HG03159 (cell line): ENCODE results near the gene ETF1.

Experiments
- ATAC-seq: cut with Tn5 transposase; IDR thresholded peaks from one replicate; pipeline ENCODE4 v1.9.1; 2021; ENCODE audit warnings: mild to moderate bottlenecking, moderate library complexity; ENCODE audit not compliant: unreplicated experiment

The ETF1 gene

GRCh38 chr5:138542956-138543729 lies at the start of gene ETF1:
Gene ETF1 (minus strand): TSS chr5:138543236. CDS start chr5:138542918, 318 bp downstream.
- peak; percentile 88 for ATAC-seq

DNA sequence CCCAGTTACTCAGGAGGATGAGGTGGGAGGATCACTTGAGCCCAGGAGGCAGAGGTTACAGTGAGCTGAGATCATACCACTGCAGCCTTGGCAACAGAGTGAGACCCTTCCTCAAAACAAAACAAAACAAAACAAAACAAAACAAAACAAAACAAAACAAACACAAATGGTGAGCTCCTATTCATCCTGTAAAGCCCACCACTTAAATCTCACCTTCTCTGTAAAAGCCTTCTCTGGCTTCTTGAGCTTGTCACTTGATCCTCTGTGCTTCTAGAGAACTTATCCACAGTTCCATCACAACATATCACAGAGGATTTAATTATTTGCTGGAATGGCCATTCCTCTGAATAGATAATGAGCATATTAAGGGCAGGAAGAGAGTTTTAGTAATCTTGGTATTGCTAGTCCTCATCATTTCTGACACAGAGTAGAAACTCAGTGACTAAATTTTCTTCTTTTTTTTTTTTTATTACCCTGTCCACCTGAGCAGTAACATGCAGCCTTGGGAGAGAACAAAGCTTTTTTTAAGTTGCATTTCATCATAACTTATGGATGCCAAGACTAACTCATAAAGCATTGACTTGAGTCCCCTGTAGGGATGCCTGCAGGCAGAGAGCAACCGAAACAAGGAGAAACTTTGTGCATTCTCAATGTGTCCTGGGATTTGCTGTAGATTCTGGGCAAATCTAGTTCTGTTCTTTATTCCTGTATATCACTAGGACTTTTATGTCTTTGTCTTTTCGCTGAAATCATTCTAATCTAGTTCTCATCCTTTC lies 45.2 kb upstream of the ETF1 start:
- no peak for ATAC-seq

- ATAC-seq = no peak
Observed at GRCh38 chr5:138585157-138585556, 42.1 kb upstream of the ETF1 start.

GRCh38 chr5:138583984-138584637 lies 41.1 kb upstream of the ETF1 start:
- ATAC-seq = no peak

DNA sequence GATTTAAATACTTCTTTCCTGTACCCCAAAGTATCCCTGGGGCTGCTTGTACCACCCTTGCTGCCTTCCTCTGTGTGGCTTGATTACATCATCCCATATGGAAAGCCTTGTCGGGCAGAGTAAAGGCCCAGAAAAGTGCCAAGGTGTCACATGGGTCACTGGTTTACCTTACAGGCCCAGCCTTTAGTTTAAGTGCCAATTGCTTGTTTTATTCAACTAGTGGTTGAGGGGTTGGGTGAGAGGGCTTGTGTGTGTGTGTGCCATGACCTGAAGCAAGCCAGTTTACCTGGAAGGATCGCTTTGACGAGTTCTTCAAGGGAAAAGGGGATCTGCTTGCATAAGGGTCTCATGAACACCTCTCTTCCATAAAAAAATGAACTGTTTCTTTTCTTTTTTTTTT lies 39.9 kb upstream of the ETF1 start:
- ATAC-seq = no peak

DNA sequence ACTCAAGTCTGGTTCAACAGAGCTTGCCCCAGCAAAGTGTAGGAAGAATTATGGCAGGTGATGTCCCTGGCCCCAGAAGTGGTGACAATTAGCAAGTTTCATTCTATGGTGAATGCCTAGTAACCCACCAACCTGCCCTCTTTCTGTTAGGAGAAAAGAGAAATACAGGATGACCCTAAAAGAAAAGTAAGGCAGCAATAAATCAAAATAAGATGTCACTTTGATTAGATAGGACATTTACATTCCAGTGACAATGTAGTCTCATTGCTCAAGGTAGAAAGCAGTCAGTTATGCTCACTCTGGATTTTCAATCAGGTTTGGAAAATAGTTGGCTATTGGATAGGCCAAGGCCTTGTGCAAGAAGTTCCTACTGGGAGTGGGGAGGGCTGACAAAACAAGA lies 37.7 kb upstream of the ETF1 start:
- no peak for ATAC-seq

GRCh38 chr5:138580001-138580400 lies 37.0 kb upstream of the ETF1 start:
- ATAC-seq = no peak

DNA sequence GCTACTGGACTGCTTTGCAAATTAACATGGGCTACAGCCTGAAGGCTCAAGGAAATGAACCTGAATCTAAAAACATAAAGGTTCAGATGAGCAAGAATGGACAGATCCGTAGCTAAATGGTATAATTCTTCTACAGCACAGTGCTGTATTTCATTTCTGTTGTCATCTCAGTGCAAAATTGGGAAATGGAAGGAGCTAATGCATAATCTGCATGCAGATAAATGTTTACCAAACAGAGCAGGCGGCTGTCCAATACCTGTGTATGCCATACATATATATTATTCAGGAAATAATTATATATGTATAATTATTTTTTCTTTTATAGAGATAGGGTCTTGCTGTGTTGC lies 36.5 kb upstream of the ETF1 start:
- ATAC-seq = no peak

- no peak for ATAC-seq
Observed at GRCh38 chr5:138577452-138577851, 34.4 kb upstream of the ETF1 start.

DNA sequence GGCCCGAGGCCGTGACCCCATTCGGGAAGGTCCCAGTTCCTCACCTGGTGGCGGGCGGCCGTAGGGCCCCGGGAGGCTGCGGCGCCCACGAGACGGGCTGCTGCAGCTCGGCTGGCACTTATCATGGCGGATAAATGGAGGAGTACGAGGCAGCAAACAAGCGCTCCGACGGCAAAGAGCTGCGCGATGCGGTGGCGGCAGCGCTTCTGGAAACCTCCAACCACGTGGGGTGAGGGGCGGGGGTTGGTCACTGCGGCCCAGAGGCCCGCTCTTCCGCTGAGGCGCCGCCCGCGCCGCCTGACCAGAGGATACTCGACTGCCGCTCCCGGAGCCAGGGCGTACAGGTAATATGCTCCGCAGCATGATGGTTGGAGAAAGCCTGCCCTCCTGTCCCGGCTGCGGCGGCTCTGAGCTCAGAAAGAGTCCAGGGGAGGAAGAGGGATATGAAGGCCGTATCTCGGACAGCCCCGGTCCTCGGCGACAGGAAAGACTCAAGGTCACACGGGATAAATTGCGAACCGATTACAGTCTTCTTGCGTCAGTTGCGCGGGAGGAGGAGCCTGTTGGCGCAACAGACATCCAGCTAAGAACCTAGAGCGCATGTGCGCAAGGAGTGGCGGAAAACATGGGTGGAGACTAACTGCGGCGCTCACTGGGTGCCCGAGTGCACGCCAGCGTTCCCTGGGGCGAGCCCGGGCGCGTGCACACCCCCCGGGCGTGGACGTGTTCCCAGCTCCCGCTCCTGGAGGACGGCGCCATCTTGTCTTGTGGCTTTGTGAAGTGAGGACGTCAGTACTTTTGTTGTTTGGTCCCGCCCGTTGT lies 32.4 kb upstream of the ETF1 start, which contains the start of gene HSPA9:
HSPA9 (minus strand) TSS at position 208 of the 822 bp plus-strand sequence; CDS start at position 125, 83 bp downstream.
- peak; percentile 84 for ATAC-seq

DNA sequence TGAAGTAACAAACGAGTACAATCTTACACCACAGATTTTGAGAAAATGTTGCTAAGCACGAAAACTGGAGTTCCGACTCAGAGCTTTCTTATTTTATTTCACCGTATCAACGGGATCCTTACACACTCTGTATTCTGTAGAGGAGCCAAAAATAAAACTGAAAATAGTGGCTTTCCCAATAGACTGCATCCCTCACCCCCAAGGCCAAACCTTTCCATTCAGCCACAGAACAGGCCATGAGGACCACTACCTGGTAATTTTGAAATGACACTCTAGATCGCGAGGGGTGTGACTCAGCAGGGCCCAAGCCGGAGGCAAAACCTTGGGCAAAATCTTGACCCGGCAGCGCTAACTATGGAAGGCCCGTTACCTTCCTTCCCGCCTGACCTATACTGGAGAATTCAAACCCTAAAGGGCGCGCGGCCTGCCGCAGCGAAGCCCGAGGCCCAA lies 31.7 kb upstream of the ETF1 start:
- ATAC-seq = no peak

GRCh38 chr5:138573949-138574670 lies 31.1 kb upstream of the ETF1 start:
- ATAC-seq = no peak

DNA sequence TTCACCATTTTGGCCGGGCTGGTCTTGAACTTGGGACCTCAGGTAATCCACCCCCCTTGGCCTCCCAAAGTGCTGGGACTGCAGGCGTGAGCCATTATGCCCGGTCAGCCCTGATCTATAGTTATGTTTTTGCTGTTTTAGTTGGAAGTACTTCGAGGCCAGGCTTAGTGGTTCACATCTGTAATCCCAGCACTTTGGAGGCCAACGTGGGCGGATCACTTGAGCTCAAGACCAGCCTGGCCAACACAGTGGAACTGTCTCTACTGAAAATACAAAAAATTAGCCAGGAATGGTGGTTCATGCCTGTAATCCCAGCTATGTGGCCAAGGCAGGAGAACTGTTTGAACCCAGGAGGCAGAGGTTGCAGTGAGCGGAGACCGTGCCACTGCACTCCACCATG lies 30.2 kb upstream of the ETF1 start:
- ATAC-seq = no peak

DNA sequence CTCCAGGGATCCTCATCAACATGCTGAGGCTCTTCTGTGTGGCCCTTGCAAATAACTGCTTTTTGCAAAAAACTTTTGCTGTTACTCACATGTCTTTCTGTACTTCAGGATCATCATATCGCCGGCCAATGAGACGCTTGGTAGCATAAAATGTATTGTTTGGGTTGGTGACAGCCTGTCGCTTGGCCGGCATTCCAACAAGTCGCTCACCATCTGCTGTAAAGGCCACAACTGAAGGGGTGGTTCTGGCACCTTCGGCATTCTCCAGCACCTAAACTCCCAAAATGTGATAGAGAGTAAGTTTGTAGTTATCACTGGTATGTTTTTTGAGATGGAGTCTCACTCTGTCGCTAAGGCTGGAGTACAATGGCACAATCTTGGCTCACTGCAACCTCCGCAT lies 27.8 kb upstream of the ETF1 start:
- no peak for ATAC-seq

- ATAC-seq = no peak
Observed at GRCh38 chr5:138569782-138570181, 26.7 kb upstream of the ETF1 start.

DNA sequence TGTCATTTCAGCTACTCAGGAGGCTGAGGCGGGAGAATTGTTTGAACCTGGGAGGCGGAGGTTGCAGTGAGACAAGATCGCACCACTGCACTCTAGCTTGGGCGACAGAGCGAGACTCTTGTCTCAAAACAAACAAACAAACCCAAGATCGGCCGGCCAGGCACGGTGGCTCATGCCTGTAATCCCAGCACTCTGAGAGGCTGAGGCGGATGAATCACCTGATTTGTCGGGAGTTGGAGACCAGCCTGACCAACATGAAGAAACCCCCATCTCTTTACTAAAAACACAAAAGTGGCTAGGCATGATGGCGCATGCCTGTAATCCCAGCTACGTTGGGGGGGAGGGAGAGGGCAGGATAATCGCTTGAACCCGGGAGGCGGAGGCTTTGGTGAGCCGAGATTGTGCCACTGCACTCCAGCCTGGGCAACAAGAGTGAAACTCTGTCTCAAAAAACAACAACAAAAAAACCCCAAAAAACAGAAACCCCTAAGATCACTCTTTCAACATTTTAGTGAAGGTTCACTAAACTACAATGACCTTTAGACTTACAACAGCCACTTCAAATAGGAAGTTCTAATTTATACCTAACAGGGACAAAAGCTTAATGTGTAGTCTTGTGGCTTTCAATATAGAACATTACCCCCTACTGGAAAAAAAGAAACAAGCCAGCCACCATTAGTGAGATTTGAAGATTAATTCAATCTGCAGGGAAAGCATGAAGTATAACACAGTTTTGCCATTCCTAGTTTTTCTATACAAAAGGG lies 25.2 kb upstream of the ETF1 start:
- no peak for ATAC-seq

- ATAC-seq = no peak
Observed at GRCh38 chr5:138566792-138567191, 23.8 kb upstream of the ETF1 start.

DNA sequence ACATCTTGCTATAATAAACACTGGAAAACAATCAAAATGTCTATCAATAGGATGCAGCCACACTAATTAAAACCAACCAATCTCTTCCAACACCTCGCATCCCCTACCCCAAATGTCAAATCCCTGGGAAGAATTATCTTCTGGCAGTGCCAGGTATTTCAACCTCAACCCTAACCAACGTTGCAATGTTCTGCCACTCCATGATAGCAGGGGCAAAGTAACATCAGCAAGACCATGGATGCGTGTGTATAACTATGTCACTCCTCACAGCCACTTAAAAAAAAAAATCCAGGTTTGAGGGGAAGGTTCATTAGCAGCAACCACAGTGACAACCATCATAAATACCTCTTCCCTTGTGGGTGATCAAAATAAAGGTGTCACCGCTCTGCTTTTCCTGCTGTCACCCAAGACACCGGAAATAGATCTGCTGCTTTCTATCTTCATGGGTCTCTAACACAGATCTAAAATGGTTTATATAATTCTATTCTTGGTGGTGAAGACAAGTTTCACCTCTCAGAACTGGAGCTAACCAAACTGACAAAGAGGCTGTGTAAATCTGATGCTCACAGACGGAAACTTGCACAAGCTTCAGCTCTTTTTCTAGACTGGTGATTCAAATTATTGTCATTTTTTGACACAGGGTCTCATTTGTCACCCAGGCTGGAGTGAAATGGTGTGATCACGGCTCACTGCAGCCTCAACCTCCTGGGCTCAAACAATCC lies 22.2 kb upstream of the ETF1 start:
- no peak for ATAC-seq

DNA sequence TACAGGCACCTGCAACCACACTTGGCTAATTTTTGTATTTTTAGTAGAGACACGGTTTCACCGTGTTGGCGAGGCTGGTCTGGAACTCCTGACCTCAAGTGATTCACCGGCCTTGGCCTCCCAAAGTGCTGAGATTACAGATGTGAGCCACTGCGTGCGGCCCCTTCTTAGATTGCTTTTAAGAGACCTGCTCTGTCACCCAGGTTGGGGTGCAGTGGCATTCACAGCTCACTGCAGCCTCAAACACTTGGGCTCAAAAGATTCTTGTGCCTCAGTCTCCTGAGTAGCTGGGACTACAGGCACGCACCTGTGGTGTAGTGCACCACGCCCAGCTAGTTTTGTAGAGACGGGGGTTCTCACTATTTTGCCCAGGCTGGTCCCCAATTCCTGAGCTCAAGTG lies 21.2 kb upstream of the ETF1 start:
- ATAC-seq = no peak
